Caco-2 (cell line): ENCODE measurements around the gene STK16. TPM values are rescaled to one million over a fixed set of nuclear protein-coding genes. Genes with fewer than 3 reads are reported as not detected.
"Not testable (repeated sequence)": the region's sequence is repeated elsewhere in the genome, so short reads cannot be mapped to it uniquely, and the experiment has no call there.

Experiments used
- BruUV-seq: library from RNA; stranded (reverse); fragments of 400-500 nt; replicated peaks from 2 replicates; lab custom pipeline; 2021; lab: Mats Ljungman, UMichigan
- CTCF ChIA-PET: fragments of 300-600 bp; sonication (Branson Sonifier 250); formaldehyde crosslinking; loops from one replicate; lab custom pipeline; 2022; ENCODE audit warnings: antibody characterized with exemption; lab: Charles Lee
- POLR2A ChIA-PET: fragments of 300-600 bp; sonication (Branson Sonifier 250); formaldehyde crosslinking; loops from one replicate; lab custom pipeline; 2022; ENCODE audit warnings: antibody characterized with exemption; lab: Charles Lee
- DNase-seq, 2 experiments: peaks; one replicate each; pipeline versions ENCODE4 v3.0.0 to v3.0.0-alpha.2; 2020 to 2022
- H3K27me3 ChIP-seq: replicated peaks from 2 replicates; pipeline ENCODE4 v1.6.0; 2011; ENCODE audit warnings: low read length; ENCODE audit not compliant: control insufficient read depth, insufficient read depth
- H3K36me3 ChIP-seq: 2 replicates; pipeline ENCODE4 v1.5.1; 2011; ENCODE audit warnings: low read length; ENCODE audit not compliant: control insufficient read depth, insufficient read depth
- H3K4me1 ChIP-seq: fragments of 250-450 bp; sonication (Bioruptor Pico); 2 replicates; pipeline ENCODE4 v1.5.1; 2020; ENCODE audit warnings: mild to moderate bottlenecking
- H3K4me3 ChIP-seq: 2 replicates; pipeline ENCODE4 v1.5.1; 2011; ENCODE audit warnings: low read depth, mild to moderate bottlenecking, control low read depth, low read length
- H3K9me3 ChIP-seq: fragments of 250-450 bp; sonication (Bioruptor Pico); 2 replicates; pipeline ENCODE4 v1.5.1; 2020; ENCODE audit warnings: mild to moderate bottlenecking, moderate library complexity
- H3K27ac Mint-ChIP-seq: one replicate; pipeline ENCODE4 v1.8.0; 2022; ENCODE audit warnings: mixed read lengths; ENCODE audit not compliant: unreplicated experiment
- H3K27me3 Mint-ChIP-seq: one replicate; pipeline ENCODE4 v1.8.0; 2022; ENCODE audit warnings: mixed read lengths; ENCODE audit not compliant: insufficient read depth, unreplicated experiment
- H3K36me3 Mint-ChIP-seq: one replicate; pipeline ENCODE4 v1.8.0; 2022; ENCODE audit warnings: mild to moderate bottlenecking, mixed read lengths; ENCODE audit not compliant: insufficient read depth, unreplicated experiment
- H3K4me1 Mint-ChIP-seq: one replicate; pipeline ENCODE4 v1.8.0; 2022; ENCODE audit warnings: low read depth, mixed read lengths; ENCODE audit not compliant: unreplicated experiment
- H3K4me3 Mint-ChIP-seq: one replicate; pipeline ENCODE4 v1.8.0; 2022; ENCODE audit warnings: mild to moderate bottlenecking, moderate library complexity, mixed read lengths; ENCODE audit not compliant: unreplicated experiment
- H3K9me3 Mint-ChIP-seq: one replicate; pipeline ENCODE4 v1.8.0; 2022; ENCODE audit warnings: mixed read lengths; ENCODE audit not compliant: unreplicated experiment
- CTCF ChIP-seq, 2 experiments: fragments of 200-600 bp in 1 of 2; IDR thresholded peaks; 1 replicate in 1 of 2; 2 replicates in 1 of 2; pipeline versions ENCODE4 v1.5.1 to v1.8.0; 2011 to 2022; ENCODE audit warnings: antibody characterized with exemption in 1 of 2, control low read depth in 1 of 2, inconsistent platforms in 1 of 2, low read depth in 1 of 2, low read length in 1 of 2, mild to moderate bottlenecking in 1 of 2, moderate library complexity in 1 of 2; ENCODE audit not compliant: insufficient read depth in 1 of 2, severe bottlenecking in 1 of 2, unreplicated experiment in 1 of 2
- intact Hi-C: fragments of 100-400 bp; cut with micrococcal nuclease; formaldehyde crosslinking; loops from one replicate; pipeline ENCODE4 v1.10.0; 2022; ENCODE audit not compliant: unreplicated experiment
- total RNA-seq: library from RNA; stranded (reverse); gene quantifications from 2 replicates; pipeline ENCODE4 v1.2.3, GENCODE V29; 2022

Gene STK16
- total RNA-seq, 1 experiment from 2014 or later: 26.6 TPM

- Mint-ChIP-seq H3K36me3 (no peaks in the 10 kb centered on the region), H3K4me1 (no peaks in the 10 kb centered on the region), H3K9me3 (no peaks in the 10 kb centered on the region), H3K4me3 (no peak overlapping the region), H3K27me3 (no peaks in the 10 kb centered on the region), H3K27ac (no peak overlapping the region)
- POLR2A ChIA-PET: no interaction called here
- Histone ChIP-seq H3K4me1 (no peaks in the 10 kb centered on the region), H3K9me3 (no peaks in the 10 kb centered on the region), H3K36me3 (no peaks in the 10 kb centered on the region), H3K4me3 (no peak overlapping the region), H3K27me3 (no peaks in the 10 kb centered on the region)
- no TSS peak for BruUV-seq
- TF ChIP-seq CTCF (IDR thresholded peaks at IDR 0.05; ENCODE audit: insufficient read depth in 1 of 2, low read depth in 1 of 2, low read length in 1 of 2, severe bottlenecking in 1 of 2, unreplicated experiment in 1 of 2): no peak
- CTCF ChIA-PET: no interaction called here
- intact Hi-C loops: no loop called here
- DNase-seq: no peak
Measured at GRCh38 chr2:219198974-219199373, 46.3 kb upstream of the STK16 start.

GRCh38 chr2:219199470-219200211 is 45.6 kb upstream of the STK16 start:
- CTCF ChIA-PET: no interaction called here
- peaks cover 5% of the 10 kb centered on the region for H3K36me3 Mint-ChIP-seq
- intact Hi-C loops: no loop called here

GRCh38 chr2:219200502-219201326 is 44.6 kb upstream of the STK16 start:
- H3K4me3 Mint-ChIP-seq, H3K27ac Mint-ChIP-seq, H3K9me3 ChIP-seq, H3K9me3 Mint-ChIP-seq, DNase-seq, H3K4me1 ChIP-seq, intact Hi-C loops, H3K36me3 Mint-ChIP-seq, H3K36me3 ChIP-seq, H3K4me1 Mint-ChIP-seq, POLR2A ChIA-PET, H3K4me3 ChIP-seq, H3K27me3 Mint-ChIP-seq, H3K27me3 ChIP-seq: not testable (repeated sequence)
- TSS peak; percentile 57 for BruUV-seq
- CTCF ChIA-PET: interaction anchor here (1.1 kb wide), 1 partner anchor 30 kb away, joined by 4 read pairs; no protein-coding TSS in a partner anchor

More at GRCh38 chr2:219199470-219200211, 45.6 kb upstream of the STK16 start:
- H3K36me3 ChIP-seq: no peaks in the 10 kb centered on the region
- Mint-ChIP-seq H3K9me3 (no peaks in the 10 kb centered on the region), H3K4me3 (no peak overlapping the region), H3K27ac (no peak overlapping the region), H3K27me3 (no peaks in the 10 kb centered on the region), H3K4me1 (no peaks in the 10 kb centered on the region)
- POLR2A ChIA-PET: no interaction called here
- H3K9me3 ChIP-seq: no peaks in the 10 kb centered on the region
- no peaks in the 10 kb centered on the region for H3K4me1 ChIP-seq
- TF ChIP-seq CTCF (IDR thresholded peaks at IDR 0.05; ENCODE audit: insufficient read depth in 1 of 2, low read depth in 1 of 2, low read length in 1 of 2, severe bottlenecking in 1 of 2, unreplicated experiment in 1 of 2): no peak
- no peak overlapping the region for H3K4me3 ChIP-seq
- H3K27me3 ChIP-seq: no peaks in the 10 kb centered on the region
- BruUV-seq: no TSS peak
- no peak for DNase-seq

- H3K27me3 ChIP-seq, H3K36me3 ChIP-seq, H3K27me3 Mint-ChIP-seq, POLR2A ChIA-PET, H3K4me3 ChIP-seq, H3K36me3 Mint-ChIP-seq, H3K27ac Mint-ChIP-seq, DNase-seq, BruUV-seq, H3K4me3 Mint-ChIP-seq, H3K4me1 ChIP-seq, H3K9me3 Mint-ChIP-seq, intact Hi-C loops, H3K4me1 Mint-ChIP-seq, H3K9me3 ChIP-seq: not testable (repeated sequence)
- CTCF ChIA-PET: interaction anchor here (1.1 kb wide), 1 partner anchor 30 kb away, joined by 4 read pairs; no protein-coding TSS in a partner anchor
Measured at GRCh38 chr2:219201331-219201730, 43.9 kb upstream of the STK16 start.
